Amygdala (tissue), 56 donors: ENCODE measurements around the gene KRT12.
"Not testable (repeated sequence)": the region's sequence is repeated elsewhere in the genome, so short reads cannot be mapped to it uniquely, and the experiment has no call there.

ENCODE experiments used
- DNase-seq, 56 donors: peaks; one replicate each; lab custom pipeline; 2025; lab: John Stamatoyannopoulos, UW

KRT12 gene

DNA sequence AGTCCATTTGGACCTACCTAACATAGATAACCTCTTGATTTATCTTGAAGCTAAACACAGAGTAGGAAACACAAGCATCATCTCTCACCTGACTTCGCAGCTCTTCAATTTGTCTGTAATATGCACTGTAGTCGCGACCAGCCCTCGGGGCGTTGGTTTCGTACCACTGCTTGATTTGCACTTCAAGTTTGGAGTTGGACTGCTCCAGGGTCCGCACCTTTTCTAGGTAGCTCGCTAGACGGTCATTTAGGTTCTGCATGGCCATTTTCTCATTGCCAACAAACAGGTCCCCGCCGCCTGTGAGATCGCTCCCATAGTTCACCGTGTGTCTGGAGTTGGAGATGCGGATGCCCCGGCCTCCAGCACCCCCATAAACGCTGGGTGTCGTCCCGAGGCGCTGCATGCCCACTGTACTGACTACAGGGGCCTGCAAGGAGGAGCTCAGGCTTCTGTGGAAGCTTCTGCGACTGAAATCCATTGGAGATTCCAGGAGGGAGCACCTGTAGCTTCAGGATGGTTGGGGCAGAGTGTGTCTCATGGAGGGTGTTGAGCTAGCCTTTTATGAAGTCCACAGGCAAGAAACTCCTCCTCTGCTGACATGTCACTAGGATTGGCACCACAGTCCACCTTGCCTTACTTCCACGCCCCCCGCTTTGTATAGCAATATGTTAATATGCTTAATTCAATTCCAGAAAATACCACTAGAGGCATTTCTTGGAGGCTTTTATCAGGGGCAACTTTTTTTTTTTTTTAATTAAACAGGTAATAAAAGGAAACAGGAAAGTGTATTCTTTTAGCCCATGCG, 17.9 kb upstream of the KRT12 start, which contains the start of gene KRT20:
Gene KRT20, minus strand, starts transcription at position 535 of the 805 bp plus-strand sequence. Its CDS starts 57 bp downstream, at position 478.
- DNase-seq, result no peak

DNA sequence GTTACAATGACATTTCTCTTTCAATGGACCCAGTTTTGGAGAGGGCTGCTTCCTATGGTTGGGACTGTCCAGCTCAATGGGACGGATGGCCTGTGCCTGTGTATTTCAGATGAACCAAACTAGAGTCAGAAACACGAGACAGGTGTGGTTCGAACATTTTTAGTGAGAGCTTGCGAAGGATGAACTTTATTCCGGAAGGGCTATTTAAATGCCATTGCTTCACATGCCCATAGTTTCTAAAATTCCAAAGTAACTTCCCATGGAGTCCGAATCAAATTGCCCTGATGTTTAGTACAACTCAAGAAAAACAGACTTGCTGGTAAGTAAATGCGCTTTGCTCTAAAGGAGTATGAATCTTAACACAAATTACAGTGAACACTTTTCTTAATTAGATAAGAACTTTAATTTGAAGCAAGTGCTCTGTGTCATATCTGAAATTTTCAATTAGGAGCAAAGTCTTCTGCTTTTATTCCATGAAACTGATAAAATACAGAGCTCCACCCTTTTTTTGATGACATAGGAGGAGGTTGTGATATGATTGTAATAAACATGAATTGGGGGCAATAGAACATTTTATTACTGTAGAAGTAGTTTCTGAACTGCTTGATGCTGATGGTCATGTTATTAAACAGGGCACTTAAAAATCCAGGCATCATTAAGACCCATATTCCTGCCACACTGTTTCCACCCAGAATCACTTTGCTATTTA, 16.8 kb upstream of the KRT12 start:
- DNase-seq, result no peak

DNA sequence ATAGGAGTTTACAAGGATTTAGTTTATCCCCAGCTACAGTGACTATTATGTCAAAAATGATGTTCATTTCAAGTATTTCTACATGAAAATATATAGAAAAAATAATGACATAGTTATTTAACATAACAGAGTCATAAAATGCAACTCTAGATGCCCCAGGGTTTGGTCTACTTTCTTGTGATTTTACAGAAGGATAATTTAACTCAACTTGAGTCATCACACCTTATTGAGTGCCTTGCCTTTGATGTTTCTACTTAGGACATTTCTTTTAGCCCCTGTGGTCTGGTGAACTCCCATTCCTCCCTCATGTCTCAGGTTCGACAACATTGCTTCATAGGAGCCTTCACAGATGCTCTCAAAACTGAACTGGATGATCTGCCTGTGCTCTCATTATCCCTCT, 16.0 kb upstream of the KRT12 start:
- no peak for DNase-seq

DNA sequence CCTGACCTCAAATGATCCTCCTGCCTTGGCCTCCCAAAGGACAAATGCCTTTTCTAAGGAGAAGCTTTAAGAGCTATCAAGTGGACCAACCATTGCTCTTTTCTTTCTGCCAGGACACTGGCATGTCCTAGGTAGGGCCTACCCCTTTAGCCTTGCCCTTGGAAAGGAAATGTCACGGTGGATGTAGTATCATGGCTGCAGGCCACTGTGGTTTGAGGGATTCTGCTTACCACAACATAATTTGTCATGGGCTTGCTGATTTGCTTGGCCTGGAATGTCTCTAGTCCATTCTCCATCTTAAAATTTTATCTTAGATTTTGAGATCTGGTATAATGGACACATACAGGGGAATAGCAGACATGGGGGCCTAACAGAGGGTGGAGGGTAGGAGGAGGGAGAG, 12.0 kb upstream of the KRT12 start:
- DNase-seq, result no peak

DNA sequence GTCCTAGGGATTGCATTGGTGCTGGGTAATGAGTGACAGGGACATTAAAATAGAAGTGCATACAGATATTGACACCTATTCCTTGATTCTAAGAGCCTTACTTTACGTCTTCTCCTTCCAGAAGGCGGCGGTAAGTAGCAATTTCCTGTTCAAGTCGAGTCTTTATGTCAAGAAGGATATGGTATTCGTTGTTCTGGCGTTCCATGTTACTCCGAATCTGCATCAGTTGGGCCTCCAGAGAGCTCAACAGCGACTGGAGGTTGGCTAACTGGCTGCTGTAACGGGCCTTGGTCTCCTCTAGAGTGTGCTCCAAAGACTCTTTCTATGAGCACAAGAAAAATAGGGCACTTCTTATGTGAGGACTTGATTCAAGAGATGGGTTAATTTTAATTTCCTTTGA, 11.0 kb upstream of the KRT12 start:
- no peak for DNase-seq

DNA sequence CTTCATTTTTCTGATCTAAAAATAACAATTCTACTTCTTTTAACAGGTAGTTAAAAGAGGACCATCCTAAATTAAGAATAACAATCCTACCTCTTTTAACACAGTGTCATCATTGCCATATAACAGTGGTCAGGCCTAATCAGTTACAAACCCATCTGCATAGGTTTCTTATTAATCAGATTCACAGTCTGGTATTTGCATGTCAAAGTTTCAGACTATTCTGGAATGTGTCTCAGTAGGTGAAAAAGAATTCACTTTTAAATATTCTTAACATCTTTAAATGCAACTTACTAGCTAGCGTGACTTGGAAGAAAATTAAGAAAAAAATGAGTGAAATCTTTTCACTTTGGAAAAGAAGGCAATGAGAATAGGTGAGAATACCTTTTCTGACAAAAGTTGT, 6.8 kb upstream of the KRT12 start:
- DNase-seq, result no peak

DNA sequence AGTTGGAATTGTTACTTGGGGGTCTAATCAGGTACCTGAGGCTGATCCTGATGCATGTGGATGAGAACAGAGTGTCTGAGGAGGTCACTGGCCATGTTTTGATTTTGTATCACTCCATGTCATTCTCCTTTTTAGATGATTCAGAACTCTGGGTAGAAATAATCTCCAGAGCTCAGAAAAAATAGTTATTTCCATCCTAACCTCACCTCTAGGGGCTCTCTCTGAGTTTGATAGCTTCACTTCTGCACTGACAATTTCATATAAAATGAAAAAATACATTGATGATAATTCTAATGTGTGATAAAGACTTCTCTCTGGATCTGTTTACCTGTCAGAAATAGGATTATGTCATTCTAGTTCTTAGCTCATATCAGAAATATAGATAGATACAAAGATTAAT, 6.2 kb upstream of the KRT12 start:
- no peak for DNase-seq

DNA sequence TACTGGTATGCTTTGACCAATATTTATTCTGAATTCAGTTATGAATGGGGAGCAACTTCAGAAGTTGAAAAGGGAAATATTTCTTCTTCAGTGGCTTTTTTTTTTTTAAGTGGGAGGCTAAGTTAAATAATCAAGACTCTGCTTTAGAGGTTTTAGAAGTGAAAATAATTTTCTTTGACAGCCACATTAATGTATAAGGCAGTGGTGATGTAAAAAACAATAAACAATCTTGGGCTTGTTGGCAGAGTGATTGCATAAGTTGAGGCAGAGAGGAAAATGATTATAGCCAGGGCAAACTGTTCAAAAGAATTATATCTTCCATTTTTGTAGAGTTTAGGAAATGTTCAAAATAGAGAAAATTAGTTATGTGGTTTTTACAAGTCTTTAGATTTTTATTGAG, 5.4 kb upstream of the KRT12 start:
- DNase-seq, result no peak

DNA sequence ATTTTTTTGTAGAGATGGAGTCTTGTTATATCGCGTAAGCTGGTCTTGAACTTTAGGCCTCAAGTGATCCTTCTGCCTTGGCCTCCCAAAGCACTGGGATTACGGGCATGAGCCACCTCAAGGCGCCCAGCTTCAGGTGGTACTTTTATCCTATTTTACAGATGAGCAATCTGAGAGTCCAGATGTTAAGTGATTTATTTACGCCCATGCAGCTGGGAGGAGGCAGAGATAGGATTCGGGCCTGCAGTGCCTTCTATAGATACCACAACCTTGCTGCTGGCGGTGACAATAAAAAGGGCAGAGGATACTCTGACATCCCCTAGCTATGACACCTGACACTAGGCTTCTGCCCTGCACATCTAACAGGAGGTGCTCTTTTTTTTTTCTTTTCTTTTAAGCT, 4.3 kb upstream of the KRT12 start:
- DNase-seq, result no peak

DNA sequence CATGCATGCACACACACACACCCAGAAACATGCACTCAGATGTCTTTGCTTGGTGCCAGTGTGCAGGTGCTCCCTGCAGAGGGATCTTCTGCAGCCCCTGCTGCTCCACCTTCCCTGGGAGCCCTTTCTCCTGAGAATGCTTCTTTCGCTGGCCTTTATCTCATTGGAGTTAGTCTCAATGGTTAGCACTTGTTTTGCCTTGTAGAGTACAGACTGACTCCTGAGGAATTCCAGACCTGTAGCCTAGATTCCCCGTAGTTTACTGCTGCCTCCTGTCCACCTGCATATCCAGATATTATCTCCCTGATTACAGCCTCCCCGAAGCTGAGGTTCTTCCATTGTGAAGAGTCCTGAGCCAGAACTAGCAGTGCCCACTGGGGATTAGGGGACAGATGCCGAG, 3.1 kb upstream of the KRT12 start:
- no peak for DNase-seq

DNA sequence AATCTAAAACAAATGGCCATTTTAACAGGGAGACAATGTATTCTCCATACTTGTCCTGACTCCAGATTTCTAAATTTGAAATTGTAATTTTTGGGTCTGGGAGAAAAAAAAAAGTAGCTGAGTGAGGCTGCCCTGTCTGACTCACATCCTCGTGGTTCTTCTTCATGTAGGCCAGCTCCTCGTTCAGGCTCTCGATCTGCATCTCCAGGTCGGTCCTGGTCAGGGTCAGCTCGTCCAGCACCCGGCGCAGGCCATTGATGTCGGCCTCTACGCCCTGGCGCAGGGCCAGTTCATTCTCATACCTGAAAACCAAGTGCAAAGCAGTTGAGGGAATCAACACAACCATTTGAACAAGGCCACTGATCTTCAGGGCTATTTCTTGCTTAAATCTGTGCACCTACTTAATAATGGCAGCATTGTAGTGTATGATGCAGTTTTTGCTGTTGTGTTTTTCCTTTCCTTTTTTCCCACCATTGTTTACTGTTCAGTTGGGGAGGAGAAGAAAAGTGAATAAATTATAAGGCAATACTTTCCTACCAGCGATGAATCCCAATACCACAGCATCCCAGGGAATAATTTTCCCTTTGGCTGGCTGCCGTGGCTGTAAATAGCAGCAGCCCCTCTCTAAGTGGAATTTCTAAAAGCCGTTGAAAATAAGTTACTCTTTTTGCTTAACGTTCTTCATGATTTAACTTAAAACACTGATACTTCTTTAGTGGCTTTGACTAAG, 2.2 kb downstream of the KRT12 start:
- DNase-seq, result no peak

DNA sequence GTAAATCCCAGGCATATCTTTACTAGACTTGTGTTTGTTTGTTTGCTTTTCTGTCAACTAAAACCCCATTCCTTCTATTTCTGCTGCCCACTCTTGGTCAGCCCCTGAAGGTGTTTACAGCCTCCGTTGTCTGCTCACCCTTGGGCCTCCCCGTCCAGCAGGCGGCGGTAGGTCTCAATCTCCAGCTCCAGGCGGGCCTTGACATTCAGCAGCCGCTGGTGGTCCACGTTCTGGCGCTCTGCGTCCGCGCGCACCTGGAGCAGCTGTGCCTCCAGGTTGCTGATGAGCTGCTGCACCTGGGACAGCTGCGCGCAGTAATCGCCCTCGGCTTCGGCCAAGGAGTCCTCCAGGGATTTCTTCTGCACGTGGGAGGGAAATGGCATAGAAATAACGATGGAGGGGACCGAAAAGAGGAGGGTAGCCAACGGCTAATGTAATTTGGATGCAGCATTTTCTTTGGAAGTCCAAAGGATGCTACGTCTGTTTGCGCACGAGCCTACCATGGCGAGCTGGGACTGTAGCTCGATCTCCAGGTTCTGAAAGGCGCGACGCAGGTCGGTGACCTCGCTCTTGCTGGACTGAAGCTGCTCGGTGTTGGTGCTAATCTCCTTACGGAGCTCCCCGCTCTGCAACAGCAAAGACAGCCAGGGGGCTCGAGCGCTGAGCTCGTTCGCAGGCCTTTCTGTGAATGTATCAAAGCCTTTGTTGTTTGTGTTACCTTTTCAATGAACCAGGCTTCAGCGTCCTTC, 3.9 kb downstream of the KRT12 start:
- DNase-seq, result no peak

DNA sequence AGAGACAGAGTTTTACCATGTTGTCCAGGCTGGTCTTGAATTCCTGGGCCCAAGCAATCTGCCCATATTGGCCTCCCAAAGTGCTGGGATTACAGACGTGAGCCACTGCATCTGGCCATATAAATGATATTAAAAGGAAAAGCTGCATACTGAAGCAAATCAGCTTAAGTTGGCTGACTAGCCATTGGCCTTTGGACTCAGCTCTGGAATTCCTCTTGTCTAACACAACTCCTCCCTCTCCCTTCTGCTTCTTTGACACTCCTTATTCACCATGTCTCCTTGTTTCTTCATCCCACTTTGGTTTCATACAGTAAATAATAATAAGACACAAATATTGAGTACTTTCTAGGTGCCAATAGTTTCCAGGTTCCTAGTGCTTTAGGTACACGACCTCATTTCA, 7.5 kb downstream of the KRT12 start:
- DNase-seq, result no peak

DNA sequence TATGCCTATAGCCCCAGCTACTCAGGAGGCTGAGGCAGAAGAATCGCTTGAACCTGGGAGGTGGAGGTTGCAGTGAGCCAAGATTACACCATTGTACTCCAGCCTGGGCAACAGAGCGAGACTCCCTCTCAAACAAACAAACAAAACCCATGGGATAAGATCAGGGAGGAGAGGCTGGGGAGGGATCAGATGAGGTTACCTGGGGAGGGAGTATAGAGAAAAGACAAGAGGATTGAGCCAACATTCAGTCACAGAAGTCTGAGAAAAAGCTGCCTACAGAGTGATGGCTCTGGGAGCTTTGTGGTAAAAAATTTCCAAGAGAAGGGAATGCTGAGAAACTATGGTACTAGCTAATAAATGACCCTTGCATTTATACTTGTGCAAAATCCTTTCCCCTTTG, 8.4 kb downstream of the KRT12 start:
- DNase-seq, result not testable (repeated sequence)

DNA sequence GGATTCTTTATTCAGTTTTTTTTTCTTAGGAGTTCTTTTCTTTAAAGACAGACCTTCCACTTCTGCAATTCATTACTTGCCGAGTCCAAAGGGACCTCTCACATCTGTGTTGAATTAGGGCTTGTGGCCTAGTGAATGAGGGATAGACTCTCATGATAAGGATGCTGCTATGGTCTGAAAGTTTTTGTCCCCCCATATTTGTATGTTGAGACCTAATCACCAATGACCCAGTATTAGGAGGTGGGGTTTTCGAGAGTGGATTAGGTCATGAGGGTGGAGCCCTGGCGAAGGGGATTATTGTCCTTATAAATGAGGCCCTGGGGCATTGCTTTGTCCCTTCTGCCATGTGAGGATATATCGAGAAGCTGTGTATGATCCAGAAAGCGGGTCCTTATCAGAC, 9.5 kb downstream of the KRT12 start:
- DNase-seq, result no peak

DNA sequence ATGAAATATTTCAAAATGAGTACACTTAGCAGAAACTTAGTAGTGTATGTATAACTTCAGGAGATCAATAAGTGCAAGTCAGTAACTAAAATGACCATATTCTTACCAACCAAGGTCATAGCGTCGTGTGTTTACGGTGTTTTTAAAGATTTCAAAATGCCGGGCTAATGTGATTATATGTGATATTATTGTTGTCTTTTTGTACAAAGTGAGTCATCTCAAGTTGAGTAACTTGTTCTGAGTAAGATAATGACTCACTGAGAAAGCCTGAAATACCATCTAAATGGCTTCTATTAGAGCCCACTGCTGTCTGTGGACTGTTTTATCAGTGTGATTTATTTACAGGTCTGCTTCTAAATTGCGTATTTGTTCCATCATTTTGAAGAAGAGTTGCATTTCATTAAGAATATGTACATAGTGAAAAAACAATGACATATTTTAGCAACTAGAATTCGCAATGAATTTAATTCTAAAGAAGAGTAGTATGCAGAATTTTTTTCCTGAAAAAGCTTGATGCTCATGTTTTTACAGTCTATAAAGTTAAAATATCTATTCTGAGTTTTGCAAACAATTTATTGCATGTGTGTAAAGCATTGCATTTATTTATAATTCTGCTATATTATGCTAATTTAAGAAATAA, 12.7 kb downstream of the KRT12 start:
- no peak for DNase-seq

DNA sequence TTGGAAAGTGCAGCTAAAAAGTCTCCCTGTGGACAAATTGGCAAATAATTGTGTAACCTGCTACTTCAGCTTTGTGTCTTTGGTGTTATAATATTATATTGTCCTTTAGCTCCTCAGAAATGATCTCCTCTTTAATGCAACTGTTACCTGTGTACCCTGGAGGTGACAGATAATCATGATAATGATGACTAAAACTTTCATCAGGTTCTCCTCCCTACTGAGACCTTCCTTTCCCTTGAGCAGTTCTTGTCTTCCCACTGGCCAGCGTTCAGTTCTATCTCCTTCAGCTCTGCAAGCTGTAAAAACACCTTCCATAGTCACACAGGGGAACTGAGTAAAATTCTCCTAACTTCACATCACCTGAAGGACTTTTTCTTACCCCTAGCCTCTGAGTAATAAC, 14.7 kb downstream of the KRT12 start:
- DNase-seq, result no peak

DNA sequence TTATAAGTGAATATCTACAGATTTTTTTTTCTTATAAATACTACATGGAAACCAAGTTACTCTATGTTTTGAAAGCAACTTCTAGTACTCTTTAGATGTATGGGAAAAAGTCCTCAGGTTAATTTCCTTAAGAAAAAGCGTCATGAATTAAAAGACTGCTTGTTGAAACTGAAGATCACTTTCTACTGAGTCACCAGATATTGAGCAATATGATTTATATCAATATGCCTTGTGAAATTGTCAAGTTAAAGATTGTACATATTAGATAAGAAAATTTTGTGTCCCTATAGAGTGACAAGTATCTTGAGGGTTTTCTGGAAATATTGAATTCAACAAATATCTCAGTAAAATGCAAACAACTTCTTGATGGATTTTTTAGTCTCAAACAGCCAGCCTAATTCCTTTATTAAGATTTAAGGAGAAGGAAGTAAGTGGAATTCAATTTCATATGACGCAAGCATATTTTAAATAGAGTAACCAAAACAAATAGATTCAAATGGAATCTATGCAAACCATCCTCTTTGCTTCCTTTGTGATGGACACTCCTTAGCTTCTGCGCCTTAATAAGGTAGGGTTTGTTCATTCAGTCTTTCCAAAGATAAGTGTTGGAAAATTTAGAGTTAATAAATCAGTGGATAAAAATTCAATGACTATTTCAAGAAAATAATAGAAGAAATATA, 16.6 kb downstream of the KRT12 start:
- no peak for DNase-seq

DNA sequence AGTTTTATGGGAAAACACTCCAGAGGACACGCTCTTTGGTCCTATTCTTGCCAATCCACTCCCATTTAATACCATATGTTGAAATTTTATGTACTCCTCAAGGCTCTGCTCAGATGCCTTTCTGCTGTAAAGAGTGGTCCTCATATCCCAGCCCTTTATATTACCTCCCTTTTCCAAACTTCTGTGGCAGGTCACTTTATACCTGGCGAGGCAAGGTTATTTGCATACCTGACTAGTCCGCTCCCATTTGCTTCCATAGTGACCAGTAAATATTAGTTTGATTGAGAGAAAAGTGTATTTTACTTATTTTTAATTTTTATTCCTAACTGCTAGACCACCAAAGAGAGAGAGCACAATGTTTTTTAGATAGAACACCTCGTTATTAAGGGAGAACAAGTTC, 17.3 kb downstream of the KRT12 start:
- DNase-seq, result no peak
